GM12878 (cell line): Measurements from ENCODE around the gene NR0B1. TPM values are rescaled to one million over a fixed set of nuclear protein-coding genes. Genes with fewer than 3 reads are reported as not detected.

ENCODE experiments used
- ATAC-seq: fragments of 200-7000 bp; cut with Tn5 transposase; 3 replicates; pipeline ENCODE4 v1.9.1; 2020; ENCODE audit warnings: mild to moderate bottlenecking, moderate library complexity
- BruUV-seq: library from RNA; stranded (reverse); fragments of 400-500 nt; replicated peaks from 2 replicates; lab custom pipeline; 2021; lab: Mats Ljungman, UMichigan
- CTCF ChIA-PET: fragments of 300-600 bp; sonication (Branson Sonifier 250); formaldehyde crosslinking; extraction: SDS; loops from one replicate; lab custom pipeline; 2021; ENCODE audit warnings: inconsistent platforms; lab: Yijun Ruan, JAX
- POLR2A ChIA-PET: fragments of 350-600 bp; formaldehyde crosslinking; extraction: SDS; loops from one replicate; lab custom pipeline; 2021; ENCODE audit warnings: inconsistent platforms; lab: Charles Lee
- RAD21 ChIA-PET: fragments of 300-600 bp; sonication (Branson Sonifier 250); formaldehyde crosslinking; loops from one replicate; lab custom pipeline; 2023; ENCODE audit warnings: antibody characterized with exemption; ENCODE audit not compliant: unreplicated experiment; lab: Charles Lee
- SMC1A ChIA-PET: fragments of 300-600 bp; sonication (Branson Sonifier 250); formaldehyde crosslinking; loops from one replicate; lab custom pipeline; 2023; ENCODE audit not compliant: unreplicated experiment, uncharacterized antibody; lab: Charles Lee
- DNase-seq: peaks from one replicate; pipeline ENCODE4 v3.0.0-alpha.2; 2011; ENCODE audit warnings: low read depth, low spot score
- FAIRE-seq: peaks from 3 replicates; lab custom pipeline; 2011; peaks lifted over from hg19 to GRCh38; lab: Jason Lieb, UNC
- H2AFZ ChIP-seq: 2 replicates; pipeline ENCODE4 v1.6.0; 2011; ENCODE audit warnings: low read depth, low read length, control low read depth; ENCODE audit not compliant: control insufficient read depth
- H3K27ac ChIP-seq: 2 replicates; pipeline ENCODE4 v1.5.1; 2011; ENCODE audit warnings: control low read depth; ENCODE audit not compliant: control insufficient read depth, insufficient read depth
- H3K27me3 ChIP-seq, 2 experiments: replicated peaks in 1 of 2; 2 replicates each; pipeline versions ENCODE4 v1.6.0 to v1.6.1; 2011; ENCODE audit warnings: low read length in 1 of 2; ENCODE audit not compliant: control insufficient read depth in 2 of 2, insufficient read depth in 2 of 2
- H3K36me3 ChIP-seq, 2 experiments: 2 replicates each; pipeline ENCODE4 v1.5.1; 2011; ENCODE audit warnings: low read length in 1 of 2; ENCODE audit not compliant: control insufficient read depth in 2 of 2, insufficient read depth in 2 of 2
- H3K4me1 ChIP-seq: 2 replicates; pipeline ENCODE4 v1.6.1; 2011; ENCODE audit warnings: mild to moderate bottlenecking, low read length, moderate library complexity, mixed read lengths; ENCODE audit not compliant: control insufficient read depth, insufficient read depth
- H3K4me2 ChIP-seq: 2 replicates; pipeline ENCODE4 v1.6.0; 2011; ENCODE audit warnings: control low read depth; ENCODE audit not compliant: control insufficient read depth, insufficient read depth
- H3K4me3 ChIP-seq: fragments of 200-600 bp; sonication (generic); 2 replicates; pipeline ENCODE4 v1.5.1; 2016
- H3K79me2 ChIP-seq: 2 replicates; pipeline ENCODE4 v1.6.0; 2011; ENCODE audit warnings: low read length; ENCODE audit not compliant: control insufficient read depth, insufficient read depth
- H3K9ac ChIP-seq: 2 replicates; pipeline ENCODE4 v1.8.0; 2011; ENCODE audit warnings: low read length, control low read depth, mixed read lengths; ENCODE audit not compliant: control insufficient read depth, insufficient read depth
- H3K9me3 ChIP-seq: replicated peaks from 3 replicates; pipeline ENCODE4 v1.5.1; 2011; ENCODE audit warnings: mild to moderate bottlenecking, low read length; ENCODE audit not compliant: control insufficient read depth, insufficient read depth
- H4K20me1 ChIP-seq: 2 replicates; pipeline ENCODE4 v1.6.0; 2011; ENCODE audit not compliant: control insufficient read depth, insufficient read depth
- BMI1 ChIP-seq: fragments of 450-650 bp; IDR thresholded peaks from 2 replicates; pipeline ENCODE4 v1.6.1; 2016; ENCODE audit warnings: mild to moderate bottlenecking, moderate library complexity, borderline replicate concordance
- CHD2 ChIP-seq: IDR thresholded peaks from 2 replicates; pipeline ENCODE4 v1.6.1; 2011; ENCODE audit warnings: low read depth, low read length, improper control_type of control experiment, borderline replicate concordance
- CREM ChIP-seq: IDR thresholded peaks from 2 replicates; pipeline ENCODE4 v1.6.1; 2014; ENCODE audit warnings: antibody characterized with exemption, low read depth
- CUX1 ChIP-seq: IDR thresholded peaks from 2 replicates; pipeline ENCODE4 v1.6.1; 2012; ENCODE audit warnings: improper control_type of control experiment, low read depth, low read length; ENCODE audit not compliant: insufficient replicate concordance
- ESRRA ChIP-seq: IDR thresholded peaks from 2 replicates; pipeline ENCODE4 v1.6.1; 2012; ENCODE audit warnings: mild to moderate bottlenecking, low read length, improper control_type of control experiment
- EZH2 ChIP-seq: IDR thresholded peaks from 2 replicates; pipeline ENCODE4 v1.6.1; 2012; ENCODE audit warnings: low read depth, mild to moderate bottlenecking, control low read depth, inconsistent platforms, low read length, borderline replicate concordance; ENCODE audit not compliant: control insufficient read depth
- IRF5 ChIP-seq: fragments of 450-650 bp; IDR thresholded peaks from 2 replicates; pipeline ENCODE4 v1.6.1; 2017; ENCODE audit warnings: borderline replicate concordance
- MAX ChIP-seq: IDR thresholded peaks from 2 replicates; pipeline ENCODE4 v1.6.1; 2012; ENCODE audit warnings: low read depth, low read length, improper control_type of control experiment
- PAX5 ChIP-seq: IDR thresholded peaks from 2 replicates; pipeline ENCODE4 v1.6.1; 2011; ENCODE audit warnings: low read depth, low read length, borderline replicate concordance
- PML ChIP-seq: IDR thresholded peaks from 2 replicates; pipeline ENCODE4 v1.6.1; 2012; ENCODE audit warnings: low read length, inconsistent platforms
- POLR2A ChIP-seq: IDR thresholded peaks from 2 replicates; pipeline ENCODE4 v1.6.1; 2011; ENCODE audit warnings: low read depth, mild to moderate bottlenecking, low read length
- SIX5 ChIP-seq: IDR thresholded peaks from 2 replicates; pipeline ENCODE4 v1.6.1; 2011; ENCODE audit warnings: mild to moderate bottlenecking, low read depth, low read length, moderate library complexity; ENCODE audit not compliant: severe bottlenecking
- TCF3 ChIP-seq: IDR thresholded peaks from 2 replicates; pipeline ENCODE4 v1.6.1; 2012; ENCODE audit warnings: low read depth, mild to moderate bottlenecking, low read length, borderline replicate concordance; ENCODE audit not compliant: insufficient read depth
- ZBED1 ChIP-seq: IDR thresholded peaks from 2 replicates; pipeline ENCODE4 v1.6.1; 2016; ENCODE audit warnings: borderline replicate concordance
- ZSCAN29 ChIP-seq: fragments of 450-650 bp; IDR thresholded peaks from 2 replicates; pipeline ENCODE4 v1.6.1; 2017; ENCODE audit warnings: mild to moderate bottlenecking, moderate library complexity
- WGBS: methylation state at CpG from one replicate; pipeline ENCODE4 v1.1.6; 2016; ENCODE audit warnings: low lambda C conversion rate; ENCODE audit not compliant: insufficient replicate concordance, insufficient coverage; ENCODE audit errors: missing lambda C conversion rate; 5-methylcytosine and 5-hydroxymethylcytosine counted together
- in situ Hi-C: fragments of 300-500 bp; cut with MboI; formaldehyde crosslinking; loops from 9 replicates; pipeline ENCODE4 v1.14.3; 2018; ENCODE audit warnings: mixed read lengths
- intact Hi-C: fragments of 100-400 bp; cut with micrococcal nuclease; formaldehyde crosslinking; loops from one replicate; pipeline ENCODE4 v1.14.2; 2022; ENCODE audit not compliant: unreplicated experiment
- polyA plus RNA-seq, 11 experiments: library from polyadenylated mRNA; depleted of rRNA in 4 of 11; unstranded in 6 of 11; stranded (reverse) in 5 of 11; fragments of >200 nt; fragmentation: Nextera tagmentation in 4 of 11; fragmentation: Illumina TruSeq in 1 of 11; extraction: Ambion mirVana in 4 of 11; extraction: Trizol in 1 of 11; gene quantifications; 1 replicate in 1 of 11; 2 replicates in 10 of 11; pipeline versions ENCODE4 v1.2.1 to v1.2.3, GENCODE V29; 2011 to 2016; ENCODE audit warnings: inconsistent platforms in 2 of 11, missing spikeins in 2 of 11, low read depth in 1 of 11
- total RNA-seq, 4 experiments: library from RNA; depleted of rRNA in 3 of 4; stranded (reverse); fragments of >200 nt in 3 of 4; fragmentation: Illumina TruSeq in 1 of 4; extraction: Trizol in 1 of 4; gene quantifications; 2 replicates each; pipeline versions ENCODE4 v1.2.1 to v1.2.3, GENCODE V29; 2013 to 2021

The NR0B1 gene
- total and polyA plus RNA-seq, 10 of the 15 experiments (the other 5 are each of a cell fraction or from before 2014, with no cell fraction given): not detected

- no peak for TF ChIP-seq IRF5
- TF ChIP-seq TCF3: no peak
- no peak for TF ChIP-seq MAX
- TF ChIP-seq CHD2: no peak
- TF ChIP-seq, all 136 proteins: peak for 0
These were observed 1.4 kb upstream of the NR0B1 start (continued) for GRCh38 chrX:30310429-30311206.

GRCh38 chrX:30308263-30309138 is 689 bp downstream of the NR0B1 start:
- POLR2A ChIA-PET: no interaction called here
- ATAC-seq: peak; percentile 47
- H3K4me1 ChIP-seq: no peaks in the 10 kb centered on the region
- H3K9me3 ChIP-seq: no peaks in the 10 kb centered on the region
- no peaks in the 10 kb centered on the region for H4K20me1 ChIP-seq
- H3K9ac ChIP-seq: no peak overlapping the region
- WGBS: 65% methylated on average over 68 of the region's 71 CpGs
- no peak overlapping the region for H2AFZ ChIP-seq
- no peaks in the 10 kb centered on the region; a peak in 3 of 4 replicates for H3K27me3 ChIP-seq
- DNase-seq: no peak
- in situ Hi-C loops (no loop called here), intact Hi-C loops (no loop called here)
- no peak for FAIRE-seq
- CTCF ChIA-PET: no interaction called here
- TF ChIP-seq CREM (no peak), PML (no peak), ZBED1 (no peak), ZSCAN29 (no peak), SIX5 (no peak), POLR2A (no peak), CUX1 (no peak), BMI1 (no peak), EZH2 (no peak), PAX5 (no peak), ESRRA (no peak)
- SMC1A ChIA-PET: no interaction called here
- no peak overlapping the region for H3K27ac ChIP-seq
- RAD21 ChIA-PET: no interaction called here
- H3K36me3 ChIP-seq: no peaks in the 10 kb centered on the region
- no peak overlapping the region for H3K4me3 ChIP-seq
- no TSS peak for BruUV-seq
- H3K4me2 ChIP-seq: no peak overlapping the region
- H3K79me2 ChIP-seq: no peaks in the 10 kb centered on the region
